Esophagus squamous epithelium (tissue), 5 donors: ENCODE results near the gene LCP1. TPM values are rescaled to one million over a fixed set of nuclear protein-coding genes. Genes with fewer than 3 reads are reported as not detected.
A peak's percentile ranks its signal among the peaks of the same experiment; 100 is the strongest.

Experiments used
- DNase-seq: peaks from one replicate; lab custom pipeline; 2025; lab: John Stamatoyannopoulos, UW
- H3K27ac ChIP-seq, 4 donors: fragments of 200-600 bp; sonication (generic); one replicate each; pipeline ENCODE4 v1.5.1; 2016 to 2019; ENCODE audit warnings: mild to moderate bottlenecking in 1 of 4
- H3K27me3 ChIP-seq, 4 donors: fragments of 200-600 bp; sonication (generic); 1 replicate in 3 of 4; 2 replicates in 1 of 4; pipeline versions ENCODE4 v1.5.1 to v1.6.0; 2017 to 2021; ENCODE audit warnings: antibody characterized with exemption in 1 of 4
- H3K36me3 ChIP-seq, 3 donors: fragments of 200-600 bp; sonication (generic); one replicate each; pipeline ENCODE4 v1.5.1; 2016 to 2019
- H3K4me1 ChIP-seq, 3 donors: fragments of 200-600 bp; sonication (generic); one replicate each; pipeline ENCODE4 v1.5.1; 2017 to 2019
- H3K4me3 ChIP-seq, 4 donors: fragments of 200-600 bp; sonication (generic); 1 replicate in 3 of 4; 2 replicates in 1 of 4; pipeline ENCODE4 v1.5.1; 2016 to 2019; ENCODE audit warnings: mild to moderate bottlenecking in 2 of 4, moderate library complexity in 1 of 4
- H3K9me3 ChIP-seq, 3 donors: fragments of 200-600 bp; sonication (generic); one replicate each; pipeline ENCODE4 v1.5.1; 2016 to 2019
- POLR2A ChIP-seq, 4 donors: fragments of 450-650 bp; IDR thresholded peaks; one replicate each; pipeline ENCODE4 v1.6.1; 2017; ENCODE audit warnings: antibody characterized with exemption in 4 of 4, mild to moderate bottlenecking in 4 of 4, moderate library complexity in 3 of 4
- WGBS, 2 donors: methylation state at CpG; one replicate each; pipeline ENCODE4 v1.1.5; 2018; 5-methylcytosine and 5-hydroxymethylcytosine counted together
- intact Hi-C: fragments of 100-400 bp; cut with DNase I; formaldehyde crosslinking; loops from one replicate; pipeline ENCODE4 v1.15.0; 2022
- total RNA-seq, 4 donors: library from RNA; depleted of rRNA; stranded (reverse); fragments of >200 nt; gene quantifications; one replicate each; pipeline ENCODE4 v1.1.0, GENCODE V29; 2016
- TF ChIP-seq, protein P1 (sequence below), 6 experiments: fragments of 450-650 bp in 4 of 6; fragments of 200-600 bp in 2 of 6; sonication (generic) in 2 of 6; IDR thresholded peaks; one replicate each; pipeline ENCODE4 v1.5.1; 2016 to 2019; ENCODE audit warnings: antibody characterized with exemption in 6 of 6, mild to moderate bottlenecking in 4 of 6, moderate library complexity in 4 of 6
- donor health status: DM: yes; HTN: yes; CAD: no.

LCP1 gene
- total RNA-seq, 4 donors from 2014 or later = 8.7 to 33.9 (median 21.9) TPM

DNA sequence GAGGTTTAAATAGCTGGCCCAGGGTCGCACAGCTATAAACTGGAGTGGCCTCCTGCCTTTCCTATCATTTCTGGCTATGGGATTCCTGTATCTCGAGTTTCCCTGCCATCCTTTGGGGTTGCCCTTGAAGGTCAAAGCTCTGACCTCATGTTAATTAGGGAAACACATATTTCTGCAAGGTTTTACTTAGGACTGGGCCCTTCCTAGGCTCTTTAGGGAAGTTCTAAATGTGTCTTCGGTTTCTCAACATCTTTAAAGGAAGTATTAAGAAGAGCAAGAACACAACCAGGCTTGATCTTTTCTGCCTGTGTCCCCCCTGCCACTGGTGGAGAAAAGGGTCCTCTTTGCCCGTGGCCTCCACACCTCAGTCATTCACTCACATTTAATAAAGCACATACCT is 10.8 kb downstream of the LCP1 start:
- TF ChIP-seq, protein P1, sequence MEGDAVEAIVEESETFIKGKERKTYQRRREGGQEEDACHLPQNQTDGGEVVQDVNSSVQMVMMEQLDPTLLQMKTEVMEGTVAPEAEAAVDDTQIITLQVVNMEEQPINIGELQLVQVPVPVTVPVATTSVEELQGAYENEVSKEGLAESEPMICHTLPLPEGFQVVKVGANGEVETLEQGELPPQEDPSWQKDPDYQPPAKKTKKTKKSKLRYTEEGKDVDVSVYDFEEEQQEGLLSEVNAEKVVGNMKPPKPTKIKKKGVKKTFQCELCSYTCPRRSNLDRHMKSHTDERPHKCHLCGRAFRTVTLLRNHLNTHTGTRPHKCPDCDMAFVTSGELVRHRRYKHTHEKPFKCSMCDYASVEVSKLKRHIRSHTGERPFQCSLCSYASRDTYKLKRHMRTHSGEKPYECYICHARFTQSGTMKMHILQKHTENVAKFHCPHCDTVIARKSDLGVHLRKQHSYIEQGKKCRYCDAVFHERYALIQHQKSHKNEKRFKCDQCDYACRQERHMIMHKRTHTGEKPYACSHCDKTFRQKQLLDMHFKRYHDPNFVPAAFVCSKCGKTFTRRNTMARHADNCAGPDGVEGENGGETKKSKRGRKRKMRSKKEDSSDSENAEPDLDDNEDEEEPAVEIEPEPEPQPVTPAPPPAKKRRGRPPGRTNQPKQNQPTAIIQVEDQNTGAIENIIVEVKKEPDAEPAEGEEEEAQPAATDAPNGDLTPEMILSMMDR (IDR thresholded peaks at IDR 0.05) = no peak
- TF ChIP-seq POLR2A (IDR thresholded peaks at IDR 0.05) = no peak
- Histone ChIP-seq H3K4me1 (peaks cover 0 to 35% (median 0%) of the 10 kb centered on the region in 3 donors), H3K4me3 (no peak overlapping the region)

GRCh38 chr13:46170687-46171086 is 11.3 kb downstream of the LCP1 start:
- H3K9me3 ChIP-seq = no peaks in the 10 kb centered on the region
- H3K4me1 ChIP-seq = peaks cover 0 to 35% (median 0%) of the 10 kb centered on the region in 3 donors
- peaks cover 0 to 10% (median 0%) of the 10 kb centered on the region in 4 donors for H3K27me3 ChIP-seq
- no peaks in the 10 kb centered on the region for H3K36me3 ChIP-seq
- intact Hi-C loops = no loop called here
- TF ChIP-seq, protein P1 (IDR thresholded peaks at IDR 0.05) = no peak
- TF ChIP-seq POLR2A (IDR thresholded peaks at IDR 0.05) = no peak
- no peak overlapping the region for H3K4me3 ChIP-seq
- 25 to 63% methylated on average over 3 of the region's 3 CpGs for WGBS, 2 donors
- peak overlapping the region in 1 of 4 donors; percentile 7 for H3K27ac ChIP-seq
- no peak for DNase-seq

More for the DNA sequence above, 10.8 kb downstream of the LCP1 start:
- peaks cover 0 to 10% (median 0%) of the 10 kb centered on the region in 4 donors for H3K27me3 ChIP-seq
- peak overlapping the region in 2 of 4 donors; percentile 22 to 44 for H3K27ac ChIP-seq
- DNase-seq = no peak
- no peaks in the 10 kb centered on the region for H3K36me3 ChIP-seq
- 46 to 48% methylated on average over 4 of the region's 4 CpGs for WGBS, 2 donors
- no peaks in the 10 kb centered on the region for H3K9me3 ChIP-seq
- intact Hi-C loops = no loop called here

DNA sequence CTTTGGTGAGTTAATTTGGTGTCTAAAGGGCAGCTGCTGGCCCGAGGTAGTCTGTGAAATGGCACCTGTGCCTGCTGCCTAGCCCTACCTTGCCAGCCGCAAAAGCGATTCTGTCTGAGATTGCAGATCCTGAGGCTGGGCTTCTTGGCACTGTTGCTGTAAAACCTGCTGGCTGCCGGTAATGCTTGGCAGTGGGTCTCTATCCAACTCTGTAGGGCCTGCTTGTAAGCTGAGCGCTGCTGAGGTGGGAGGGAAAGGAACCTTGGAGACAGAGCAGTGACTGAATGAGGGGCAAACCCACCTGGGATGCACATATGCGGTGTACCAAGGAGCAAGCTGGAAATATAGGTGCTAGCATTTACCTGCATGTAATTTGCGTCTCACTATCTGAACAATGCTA is 11.7 kb downstream of the LCP1 start:
- Histone ChIP-seq H3K27ac (peak overlapping the region in 1 of 4 donors; percentile 6), H3K4me1 (peaks cover 0 to 35% (median 0%) of the 10 kb centered on the region in 3 donors), H3K36me3 (no peaks in the 10 kb centered on the region), H3K9me3 (no peaks in the 10 kb centered on the region), H3K4me3 (no peak overlapping the region), H3K27me3 (peaks cover 0 to 10% (median 0%) of the 10 kb centered on the region in 4 donors)
- DNase-seq = no peak
- intact Hi-C loops = no loop called here
- TF ChIP-seq POLR2A (IDR thresholded peaks at IDR 0.05) = no peak
- TF ChIP-seq, protein P1 (IDR thresholded peaks at IDR 0.05) = no peak
- 64 to 78% methylated on average over 4 to 5 of the region's 7 CpGs for WGBS, 2 donors

- no peaks in the 10 kb centered on the region for H3K36me3 ChIP-seq
- peaks cover 0 to 35% (median 0%) of the 10 kb centered on the region in 3 donors for H3K4me1 ChIP-seq
- H3K4me3 ChIP-seq = no peak overlapping the region
- no peaks in the 10 kb centered on the region for H3K9me3 ChIP-seq
- DNase-seq = no peak
- 68 to 69% methylated on average over 2 of the region's 2 CpGs for WGBS, 2 donors
- peaks cover 0 to 10% (median 0%) of the 10 kb centered on the region in 4 donors for H3K27me3 ChIP-seq
- no peak overlapping the region for H3K27ac ChIP-seq
- TF ChIP-seq, protein P1 (IDR thresholded peaks at IDR 0.05) = no peak
- no peak for TF ChIP-seq POLR2A (IDR thresholded peaks at IDR 0.05)
- intact Hi-C loops = no loop called here
These were observed 12.2 kb downstream of the LCP1 start for GRCh38 chr13:46169758-46170157.

GRCh38 chr13:46168783-46169182 is 13.2 kb downstream of the LCP1 start:
- TF ChIP-seq POLR2A (IDR thresholded peaks at IDR 0.05) = no peak
- H3K36me3 ChIP-seq = no peaks in the 10 kb centered on the region
- H3K27me3 ChIP-seq = peaks cover 0 to 10% (median 0%) of the 10 kb centered on the region in 4 donors
- peaks cover 0 to 35% (median 0%) of the 10 kb centered on the region in 3 donors for H3K4me1 ChIP-seq
- no peaks in the 10 kb centered on the region for H3K9me3 ChIP-seq
- no peak overlapping the region for H3K27ac ChIP-seq
- WGBS, 2 donors = 19 to 25% methylated on average over 1 of the region's 1 CpG
- no peak for DNase-seq
- no peak overlapping the region for H3K4me3 ChIP-seq
- intact Hi-C loops = no loop called here
